HEK293 (cell line): ENCODE data around the gene CCDC71L.

Source experiments
- CTCF ChIP-seq: fragments of 450-650 bp; formaldehyde crosslinking; IDR thresholded peaks from 2 replicates; pipeline ENCODE4 v1.5.1; 2016; ENCODE audit warnings: missing biosample characterization, missing genetic modification characterization
- YY1 ChIP-seq: fragments of 450-650 bp; formaldehyde crosslinking; IDR thresholded peaks from 2 replicates; pipeline ENCODE4 v1.5.1; 2018; ENCODE audit warnings: missing biosample characterization, missing genetic modification characterization
- ZBTB1 ChIP-seq: fragments of 450-650 bp; formaldehyde crosslinking; IDR thresholded peaks from 2 replicates; pipeline ENCODE4 v1.5.1; 2016; ENCODE audit warnings: missing biosample characterization, missing genetic modification characterization
- ZBTB7A ChIP-seq: fragments of 450-650 bp; formaldehyde crosslinking; IDR thresholded peaks from 2 replicates; pipeline ENCODE4 v1.5.1; 2016; ENCODE audit warnings: low read depth, missing biosample characterization, missing genetic modification characterization
- ZNF223 ChIP-seq: fragments of 450-650 bp; formaldehyde crosslinking; IDR thresholded peaks from 2 replicates; pipeline ENCODE4 v1.5.1; 2016; ENCODE audit warnings: missing biosample characterization, missing genetic modification characterization
- ZNF24 ChIP-seq: fragments of 450-650 bp; formaldehyde crosslinking; IDR thresholded peaks from 2 replicates; pipeline ENCODE4 v1.5.1; 2016; ENCODE audit warnings: missing biosample characterization, missing genetic modification characterization
- ZNF248 ChIP-seq: fragments of 450-650 bp; formaldehyde crosslinking; IDR thresholded peaks from 2 replicates; pipeline ENCODE4 v1.5.1; 2017; ENCODE audit warnings: missing biosample characterization, missing genetic modification characterization
- ZNF274 ChIP-seq, 2 experiments: fragments of 200-500 bp in 1 of 2; fragments of 450-650 bp in 1 of 2; sonication (Bioruptor generic) in 1 of 2; formaldehyde crosslinking in 1 of 2; IDR thresholded peaks; 2 replicates each; pipeline versions ENCODE4 v1.5.1 to v1.6.1; 2014 to 2016; ENCODE audit warnings: borderline replicate concordance in 1 of 2, inconsistent platforms in 1 of 2, low read length in 1 of 2, missing biosample characterization in 1 of 2, missing genetic modification characterization in 1 of 2
- ZNF311 ChIP-seq: fragments of 450-650 bp; formaldehyde crosslinking; IDR thresholded peaks from 2 replicates; pipeline ENCODE4 v1.5.1; 2017; ENCODE audit warnings: missing biosample characterization, missing genetic modification characterization, borderline replicate concordance
- ZNF561 ChIP-seq: fragments of 450-650 bp; IDR thresholded peaks from 2 replicates; pipeline ENCODE4 v1.5.1; 2018; ENCODE audit warnings: missing biosample characterization, missing genetic modification characterization, borderline replicate concordance
- ZNF692 ChIP-seq: fragments of 450-650 bp; formaldehyde crosslinking; IDR thresholded peaks from 2 replicates; pipeline ENCODE4 v1.5.1; 2016; ENCODE audit warnings: missing biosample characterization, missing genetic modification characterization
- ZNF830 ChIP-seq: fragments of 450-650 bp; IDR thresholded peaks from 2 replicates; pipeline ENCODE4 v1.5.0; 2018; ENCODE audit warnings: missing biosample characterization, missing genetic modification characterization, low read depth, mild to moderate bottlenecking, moderate library complexity
- ZSCAN16 ChIP-seq: fragments of 450-650 bp; formaldehyde crosslinking; IDR thresholded peaks from 2 replicates; pipeline ENCODE4 v1.5.1; 2016; ENCODE audit warnings: missing biosample characterization, missing genetic modification characterization
- TF ChIP-seq, protein P1 (sequence below): fragments of 450-650 bp; formaldehyde crosslinking; IDR thresholded peaks from 2 replicates; pipeline ENCODE4 v1.5.1; 2017; ENCODE audit warnings: missing biosample characterization, mild to moderate bottlenecking, missing genetic modification characterization, moderate library complexity

- TF ChIP-seq YY1 (tag by site-specific recombination) = no peak
- TF ChIP-seq ZNF561 (tag by site-specific recombination) = no peak
- no peak for TF ChIP-seq CTCF (tag by site-specific recombination)
- no peak for TF ChIP-seq ZBTB1 (tag by site-specific recombination)
- TF ChIP-seq ZNF311 (tag by site-specific recombination) = no peak
- TF ChIP-seq ZNF692 (tag by site-specific recombination) = no peak
- no peak for TF ChIP-seq ZNF274 (IDR thresholded peaks at IDR 0.05; ENCODE audit: low read length)
- no peak for TF ChIP-seq ZNF274 (tag by site-specific recombination; IDR thresholded peaks at IDR 0.05; ENCODE audit: borderline replicate concordance)
- TF ChIP-seq ZNF24 = no peak
- TF ChIP-seq ZNF248 (tag by site-specific recombination) = no peak
- TF ChIP-seq ZSCAN16 (tag by site-specific recombination) = no peak
- TF ChIP-seq ZNF830 = no peak
- TF ChIP-seq ZNF223 (tag by site-specific recombination) = no peak
- TF ChIP-seq ZBTB7A (tag by site-specific recombination) = no peak
- TF ChIP-seq, protein P1, sequence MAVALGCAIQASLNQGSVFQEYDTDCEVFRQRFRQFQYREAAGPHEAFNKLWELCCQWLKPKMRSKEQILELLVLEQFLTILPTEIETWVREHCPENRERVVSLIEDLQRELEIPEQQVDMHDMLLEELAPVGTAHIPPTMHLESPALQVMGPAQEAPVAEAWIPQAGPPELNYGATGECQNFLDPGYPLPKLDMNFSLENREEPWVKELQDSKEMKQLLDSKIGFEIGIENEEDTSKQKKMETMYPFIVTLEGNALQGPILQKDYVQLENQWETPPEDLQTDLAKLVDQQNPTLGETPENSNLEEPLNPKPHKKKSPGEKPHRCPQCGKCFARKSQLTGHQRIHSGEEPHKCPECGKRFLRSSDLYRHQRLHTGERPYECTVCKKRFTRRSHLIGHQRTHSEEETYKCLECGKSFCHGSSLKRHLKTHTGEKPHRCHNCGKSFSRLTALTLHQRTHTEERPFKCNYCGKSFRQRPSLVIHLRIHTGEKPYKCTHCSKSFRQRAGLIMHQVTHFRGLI = no peak
These were observed 37.1 kb downstream of the CCDC71L start for GRCh38 chr7:106623853-106624252.
